Measurements from ENCODE around the gene MTREX. TPM values are rescaled to one million over a fixed set of nuclear protein-coding genes. Genes with fewer than 3 reads are reported as not detected.
A peak's percentile ranks its signal among the peaks of the same experiment; 100 is the strongest.

MTREX gene
- total RNA-seq, 2 donors from 2014 or later = 46.6 to 73.5 TPM

DNA sequence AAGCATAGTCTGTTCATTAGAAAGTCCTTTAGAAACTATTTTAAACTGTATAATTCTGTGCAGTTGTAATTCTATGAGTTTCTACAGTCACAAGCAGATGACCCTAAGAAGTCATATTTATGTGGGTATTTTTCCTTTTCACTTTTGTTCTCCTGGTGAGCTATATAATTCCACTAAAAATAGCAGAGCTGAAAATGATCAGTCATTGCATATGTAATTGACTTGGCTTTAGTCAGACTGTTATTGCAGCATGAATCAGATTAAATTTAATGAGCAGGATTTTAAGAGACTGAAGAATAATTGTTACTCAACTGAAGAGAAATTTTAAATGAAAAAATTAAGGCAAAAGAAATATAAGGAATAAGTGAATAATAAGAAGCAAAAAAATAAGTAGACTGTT lies 108.5 kb downstream of the MTREX start:
- intact Hi-C loops (cut with DNase I) = no loop called here
- no peak for DNase-seq (ENCODE audit: low spot score)
- Histone ChIP-seq H3K9me3 (no peaks in the 10 kb centered on the region), H3K27ac (no peak overlapping the region), H3K4me3 (no peak overlapping the region), H3K4me1 (replicated peaks) (no peaks in the 10 kb centered on the region), H3K36me3 (no peaks in the 10 kb centered on the region), H3K27me3 (replicated peaks; ENCODE audit: insufficient read depth) (no peaks in the 10 kb centered on the region)
- TF ChIP-seq, protein P1, sequence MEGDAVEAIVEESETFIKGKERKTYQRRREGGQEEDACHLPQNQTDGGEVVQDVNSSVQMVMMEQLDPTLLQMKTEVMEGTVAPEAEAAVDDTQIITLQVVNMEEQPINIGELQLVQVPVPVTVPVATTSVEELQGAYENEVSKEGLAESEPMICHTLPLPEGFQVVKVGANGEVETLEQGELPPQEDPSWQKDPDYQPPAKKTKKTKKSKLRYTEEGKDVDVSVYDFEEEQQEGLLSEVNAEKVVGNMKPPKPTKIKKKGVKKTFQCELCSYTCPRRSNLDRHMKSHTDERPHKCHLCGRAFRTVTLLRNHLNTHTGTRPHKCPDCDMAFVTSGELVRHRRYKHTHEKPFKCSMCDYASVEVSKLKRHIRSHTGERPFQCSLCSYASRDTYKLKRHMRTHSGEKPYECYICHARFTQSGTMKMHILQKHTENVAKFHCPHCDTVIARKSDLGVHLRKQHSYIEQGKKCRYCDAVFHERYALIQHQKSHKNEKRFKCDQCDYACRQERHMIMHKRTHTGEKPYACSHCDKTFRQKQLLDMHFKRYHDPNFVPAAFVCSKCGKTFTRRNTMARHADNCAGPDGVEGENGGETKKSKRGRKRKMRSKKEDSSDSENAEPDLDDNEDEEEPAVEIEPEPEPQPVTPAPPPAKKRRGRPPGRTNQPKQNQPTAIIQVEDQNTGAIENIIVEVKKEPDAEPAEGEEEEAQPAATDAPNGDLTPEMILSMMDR (IDR thresholded peaks at IDR 0.05) = no peak
- TF ChIP-seq POLR2A (IDR thresholded peaks at IDR 0.05) (no peak), POLR2AphosphoS5 (IDR thresholded peaks at IDR 0.05) (no peak)

DNA sequence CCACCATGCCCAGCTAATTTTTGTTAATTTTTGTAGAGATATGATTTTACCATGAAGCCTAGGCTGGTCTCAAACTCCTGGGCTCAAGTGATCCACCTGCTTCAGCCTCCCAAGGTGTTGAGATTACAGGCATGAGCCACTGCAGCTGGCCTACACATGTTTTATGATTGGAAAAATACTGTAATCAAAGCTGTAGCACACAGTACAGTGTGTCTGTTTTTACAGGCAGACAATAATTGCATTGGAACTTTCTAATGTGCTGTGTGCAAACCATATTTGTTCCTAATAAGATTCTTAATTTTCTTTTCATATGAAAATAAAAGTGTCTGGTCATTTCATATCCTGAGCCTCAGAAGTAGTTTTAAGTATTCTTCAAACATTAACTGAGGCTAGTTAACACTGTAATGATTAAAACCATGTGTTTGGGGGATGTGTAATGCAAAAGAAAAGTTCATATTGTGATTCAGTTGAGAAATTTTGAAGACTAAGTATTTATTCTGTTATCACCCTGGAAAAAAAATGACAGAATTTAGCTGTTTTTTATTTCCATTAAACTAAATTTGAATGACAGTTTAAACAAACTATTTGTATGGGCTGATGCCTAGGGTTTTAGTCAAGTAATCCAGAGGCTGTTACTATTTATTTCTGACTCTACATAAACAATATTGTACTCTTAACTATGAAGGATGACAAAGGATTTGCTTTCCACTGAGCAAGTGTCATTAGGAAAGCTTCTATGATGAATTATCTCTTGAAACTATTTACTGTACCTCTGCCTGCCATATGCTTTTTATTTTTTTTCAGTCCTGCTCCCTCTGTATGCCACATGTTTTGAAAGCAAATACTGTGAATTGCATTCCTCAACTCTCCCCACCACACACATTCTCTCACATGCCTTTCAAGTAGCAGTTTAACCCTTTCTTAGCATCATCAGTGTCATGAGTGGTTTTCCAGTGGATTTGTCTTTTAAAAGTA lies 111.5 kb downstream of the MTREX start:
- TF ChIP-seq POLR2AphosphoS5 (IDR thresholded peaks at IDR 0.05) (no peak), POLR2A (IDR thresholded peaks at IDR 0.05) (no peak)
- TF ChIP-seq, protein P1 (IDR thresholded peaks at IDR 0.05) = no peak
- Histone ChIP-seq H3K27ac (peak overlapping the region in 1 of 2 donors; percentile 42), H3K4me1 (replicated peaks) (no peaks in the 10 kb centered on the region), H3K4me3 (no peak overlapping the region), H3K36me3 (peaks cover 0 to 7% of the 10 kb centered on the region in 2 donors), H3K27me3 (replicated peaks; ENCODE audit: insufficient read depth) (no peaks in the 10 kb centered on the region), H3K9me3 (no peaks in the 10 kb centered on the region)
- DNase-seq (ENCODE audit: low spot score) = no peak
- intact Hi-C loops (cut with DNase I) = no loop called here

DNA sequence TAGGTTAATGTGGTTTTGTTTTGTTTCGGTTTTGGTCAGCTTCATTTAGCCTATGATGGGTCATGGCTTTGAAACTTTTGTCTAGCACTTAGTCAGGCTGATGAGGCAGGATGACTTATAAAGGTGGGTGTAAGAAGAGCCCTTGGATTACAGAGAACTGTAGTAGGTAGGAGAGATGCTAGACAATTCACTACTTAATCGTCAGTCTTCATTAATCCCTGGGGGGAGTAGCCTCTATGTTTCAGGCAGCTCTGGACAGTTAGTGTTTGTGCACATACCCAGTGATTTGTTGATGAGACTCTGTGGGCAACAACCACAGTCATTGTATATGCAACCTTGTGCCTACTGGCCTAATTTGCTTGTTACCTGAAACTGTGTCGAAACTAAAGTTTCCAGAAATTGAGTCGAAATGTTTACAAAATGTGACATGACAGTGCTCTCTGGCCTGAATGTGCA lies 113.3 kb downstream of the MTREX start:
- Histone ChIP-seq H3K9me3 (no peaks in the 10 kb centered on the region), H3K27ac (peak overlapping the region; percentile 1 to 41), H3K36me3 (peaks cover 4 to 14% of the 10 kb centered on the region in 2 donors), H3K4me1 (replicated peaks) (no peaks in the 10 kb centered on the region), H3K4me3 (no peak overlapping the region), H3K27me3 (replicated peaks; ENCODE audit: insufficient read depth) (no peaks in the 10 kb centered on the region)
- WGBS = 81% methylated on average over 4 of the region's 4 CpGs
- no peak for DNase-seq (ENCODE audit: low spot score)
- TF ChIP-seq, protein P1 (IDR thresholded peaks at IDR 0.05) = no peak
- TF ChIP-seq POLR2A (IDR thresholded peaks at IDR 0.05) (no peak), POLR2AphosphoS5 (IDR thresholded peaks at IDR 0.05) (no peak)
- intact Hi-C loops (cut with DNase I) = no loop called here

DNA sequence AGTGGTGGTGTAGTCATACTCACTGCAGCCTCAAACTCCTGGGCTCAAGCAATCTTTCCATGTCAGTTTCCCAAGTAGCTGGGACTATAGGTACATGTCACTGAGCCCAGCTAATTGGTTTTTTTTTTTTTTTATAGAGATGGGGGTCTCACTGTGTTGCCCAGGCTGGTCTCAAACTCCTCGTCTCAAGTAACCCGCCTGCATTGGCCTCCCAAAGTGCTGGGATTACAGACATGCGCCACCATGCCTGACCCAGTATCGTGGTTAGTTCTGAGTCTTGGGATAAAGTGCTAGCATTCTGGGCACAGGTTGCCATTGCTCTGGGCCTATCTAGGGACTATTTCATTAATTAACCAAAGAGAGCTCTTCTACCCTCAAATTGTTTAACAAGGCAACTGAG lies 118.7 kb downstream of the MTREX start:
- DNase-seq (ENCODE audit: low spot score) = no peak
- intact Hi-C loops (cut with DNase I) = no loop called here
- TF ChIP-seq POLR2AphosphoS5 (IDR thresholded peaks at IDR 0.05) = no peak
- no peak for TF ChIP-seq POLR2A (IDR thresholded peaks at IDR 0.05)
- TF ChIP-seq, protein P1 (IDR thresholded peaks at IDR 0.05) = no peak
- Histone ChIP-seq H3K27me3 (replicated peaks; ENCODE audit: insufficient read depth) (no peaks in the 10 kb centered on the region), H3K4me3 (no peak overlapping the region), H3K27ac (no peak overlapping the region), H3K36me3 (peaks cover 4 to 21% of the 10 kb centered on the region in 2 donors), H3K9me3 (no peaks in the 10 kb centered on the region), H3K4me1 (replicated peaks) (peaks cover 7% of the 10 kb centered on the region)
- 95% methylated on average over 4 of the region's 4 CpGs for WGBS
